Gastrocnemius medialis (tissue), 4 donors: ENCODE results near the gene MINDY3.

ENCODE experiments used
- POLR2A ChIP-seq, 2 donors: fragments of 450-650 bp; IDR thresholded peaks; one replicate each; pipeline ENCODE4 v1.6.1; 2017; ENCODE audit warnings: antibody characterized with exemption in 2 of 2, mild to moderate bottlenecking in 2 of 2, moderate library complexity in 2 of 2
- TF ChIP-seq, protein P1 (sequence below), 5 experiments: fragments of 450-650 bp in 3 of 5; fragments of 200-600 bp in 2 of 5; sonication (generic) in 2 of 5; IDR thresholded peaks in 4 of 5; conservative IDR thresholded peaks in 1 of 5; 1 replicate in 4 of 5; 2 replicates in 1 of 5; pipeline ENCODE4 v1.5.1; 2016 to 2019; ENCODE audit warnings: antibody characterized with exemption in 5 of 5, mild to moderate bottlenecking in 3 of 5, moderate library complexity in 3 of 5

DNA sequence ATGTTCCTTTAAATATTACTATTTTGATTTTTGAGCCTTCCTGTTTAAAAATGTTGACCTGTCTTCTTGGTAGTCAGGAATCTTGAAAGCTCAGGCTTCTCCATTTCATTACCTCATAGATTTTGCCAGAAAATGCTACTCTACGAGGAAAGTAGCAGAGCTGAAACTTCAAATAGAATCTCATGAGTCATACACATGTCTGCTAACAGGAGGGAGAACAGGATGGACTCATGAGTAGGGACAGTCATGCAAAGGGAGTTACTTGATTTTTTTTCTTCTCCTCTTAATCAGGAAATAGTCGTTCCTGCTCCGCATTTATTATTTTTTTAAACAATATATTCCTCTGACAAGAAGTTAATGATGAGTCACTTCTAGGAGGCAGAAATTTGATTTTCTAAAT lies 37.0 kb upstream of the MINDY3 start:
- TF ChIP-seq, protein P1, sequence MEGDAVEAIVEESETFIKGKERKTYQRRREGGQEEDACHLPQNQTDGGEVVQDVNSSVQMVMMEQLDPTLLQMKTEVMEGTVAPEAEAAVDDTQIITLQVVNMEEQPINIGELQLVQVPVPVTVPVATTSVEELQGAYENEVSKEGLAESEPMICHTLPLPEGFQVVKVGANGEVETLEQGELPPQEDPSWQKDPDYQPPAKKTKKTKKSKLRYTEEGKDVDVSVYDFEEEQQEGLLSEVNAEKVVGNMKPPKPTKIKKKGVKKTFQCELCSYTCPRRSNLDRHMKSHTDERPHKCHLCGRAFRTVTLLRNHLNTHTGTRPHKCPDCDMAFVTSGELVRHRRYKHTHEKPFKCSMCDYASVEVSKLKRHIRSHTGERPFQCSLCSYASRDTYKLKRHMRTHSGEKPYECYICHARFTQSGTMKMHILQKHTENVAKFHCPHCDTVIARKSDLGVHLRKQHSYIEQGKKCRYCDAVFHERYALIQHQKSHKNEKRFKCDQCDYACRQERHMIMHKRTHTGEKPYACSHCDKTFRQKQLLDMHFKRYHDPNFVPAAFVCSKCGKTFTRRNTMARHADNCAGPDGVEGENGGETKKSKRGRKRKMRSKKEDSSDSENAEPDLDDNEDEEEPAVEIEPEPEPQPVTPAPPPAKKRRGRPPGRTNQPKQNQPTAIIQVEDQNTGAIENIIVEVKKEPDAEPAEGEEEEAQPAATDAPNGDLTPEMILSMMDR (IDR thresholded peaks at IDR 0.05 in 4 of 5, conservative IDR thresholded peaks at IDR 0.05 in 1 of 5), result no peak
- TF ChIP-seq POLR2A (IDR thresholded peaks at IDR 0.05), result no peak
